Astrocyte (in vitro differentiated cells and primary cell): Measurements from ENCODE around the gene ASIC4. TPM values are rescaled to one million over a fixed set of nuclear protein-coding genes. Genes with fewer than 3 reads are reported as not detected.

Experiments
- DNase-seq: peaks from one replicate; pipeline ENCODE4 v3.0.0-alpha.2; 2010; ENCODE audit warnings: low read depth
- FAIRE-seq: peaks from 2 replicates; lab custom pipeline; 2011; peaks lifted over from hg19 to GRCh38; lab: Jason Lieb, UNC
- H2AFZ ChIP-seq: 2 replicates; pipeline ENCODE4 v1.6.0; 2012; ENCODE audit warnings: low read depth, low read length, inconsistent platforms
- H3K27ac ChIP-seq: 2 replicates; pipeline ENCODE4 v1.5.1; 2011; ENCODE audit warnings: low read depth, low read length, inconsistent platforms
- H3K27me3 ChIP-seq: 2 replicates; pipeline ENCODE4 v1.6.0; 2011; ENCODE audit warnings: low read length, inconsistent platforms; ENCODE audit not compliant: insufficient read depth
- H3K36me3 ChIP-seq: 2 replicates; pipeline ENCODE4 v1.5.1; 2011; ENCODE audit warnings: low read length, inconsistent platforms; ENCODE audit not compliant: insufficient read depth
- H3K4me1 ChIP-seq: 2 replicates; pipeline ENCODE4 v1.5.1; 2011; ENCODE audit warnings: low read length, inconsistent platforms; ENCODE audit not compliant: insufficient read depth
- H3K4me2 ChIP-seq: 2 replicates; pipeline ENCODE4 v1.6.0; 2012; ENCODE audit warnings: low read length, inconsistent platforms
- H3K4me3 ChIP-seq: 2 replicates; pipeline ENCODE4 v1.5.1; 2011; ENCODE audit warnings: low read depth, mild to moderate bottlenecking, low read length, inconsistent platforms; ENCODE audit not compliant: insufficient read depth
- H3K79me2 ChIP-seq: 2 replicates; pipeline ENCODE4 v1.6.0; 2012; ENCODE audit warnings: mild to moderate bottlenecking, low read length, inconsistent platforms; ENCODE audit not compliant: insufficient read depth
- H3K9ac ChIP-seq: 2 replicates; pipeline ENCODE4 v1.6.0; 2012; ENCODE audit warnings: mild to moderate bottlenecking, low read length, inconsistent platforms
- H3K9me3 ChIP-seq: 2 replicates; pipeline ENCODE4 v1.5.1; 2012; ENCODE audit warnings: low read depth, mild to moderate bottlenecking, low read length, inconsistent platforms; ENCODE audit not compliant: insufficient read depth
- H4K20me1 ChIP-seq: 2 replicates; pipeline ENCODE4 v1.6.0; 2012; ENCODE audit warnings: low read length, inconsistent platforms; ENCODE audit not compliant: insufficient read depth
- H3K27ac Mint-ChIP-seq: one replicate; pipeline ENCODE4 v1.8.0; 2021; ENCODE audit warnings: mild to moderate bottlenecking, mixed read lengths; ENCODE audit not compliant: unreplicated experiment
- H3K27me3 Mint-ChIP-seq: one replicate; pipeline ENCODE4 v1.8.0; 2021; ENCODE audit warnings: low read depth, mixed read lengths; ENCODE audit not compliant: unreplicated experiment
- H3K36me3 Mint-ChIP-seq: one replicate; pipeline ENCODE4 v1.8.0; 2021; ENCODE audit warnings: low read depth, mixed read lengths; ENCODE audit not compliant: unreplicated experiment
- H3K4me1 Mint-ChIP-seq: one replicate; pipeline ENCODE4 v1.8.0; 2021; ENCODE audit warnings: low read depth, mixed read lengths; ENCODE audit not compliant: unreplicated experiment
- H3K4me3 Mint-ChIP-seq: one replicate; pipeline ENCODE4 v1.8.0; 2021; ENCODE audit warnings: mild to moderate bottlenecking, moderate library complexity, mixed read lengths; ENCODE audit not compliant: unreplicated experiment
- H3K9me3 Mint-ChIP-seq: one replicate; pipeline ENCODE4 v1.8.0; 2021; ENCODE audit warnings: mild to moderate bottlenecking, mixed read lengths; ENCODE audit not compliant: unreplicated experiment
- CTCF ChIP-seq: IDR thresholded peaks from 2 replicates; pipeline ENCODE4 v1.5.1; 2011; ENCODE audit warnings: low read depth, mild to moderate bottlenecking, inconsistent platforms, low read length, moderate library complexity; ENCODE audit not compliant: insufficient read depth
- EZH2 ChIP-seq: IDR thresholded peaks from 2 replicates; pipeline ENCODE4 v1.6.1; 2012; ENCODE audit warnings: mild to moderate bottlenecking, low read length, inconsistent platforms; ENCODE audit not compliant: insufficient read depth
- total RNA-seq: library from RNA; stranded (reverse); gene quantifications from 2 replicates; pipeline ENCODE4 v1.2.1, GENCODE V29; 2021

ASIC4 gene
- total RNA-seq, 1 donor from 2014 or later: 0.39 TPM

GRCh38 chr2:219540784-219541504 is 26.7 kb downstream of the ASIC4 start:
- DNase-seq (no peak), FAIRE-seq (no peak)
- Mint-ChIP-seq H3K9me3 (no peaks in the 10 kb centered on the region), H3K27ac (peak overlapping the region; percentile 86), H3K4me3 (peak overlapping the region; percentile 74), H3K36me3 (peaks cover 10% of the 10 kb centered on the region), H3K27me3 (peaks cover 9% of the 10 kb centered on the region), H3K4me1 (peaks cover 12% of the 10 kb centered on the region)
- Histone ChIP-seq H3K4me1 (peaks cover 33% of the 10 kb centered on the region), H3K36me3 (peaks cover 13% of the 10 kb centered on the region), H3K9ac (no peak overlapping the region), H3K27ac (no peak overlapping the region), H3K27me3 (no peaks in the 10 kb centered on the region), H3K4me2 (peak overlapping the region; percentile 96), H3K9me3 (no peaks in the 10 kb centered on the region), H3K79me2 (peaks cover 35% of the 10 kb centered on the region), H4K20me1 (peaks cover 56% of the 10 kb centered on the region), H3K4me3 (no peak overlapping the region), H2AFZ (no peak overlapping the region)
- TF ChIP-seq CTCF (no peak), EZH2 (no peak)

DNA sequence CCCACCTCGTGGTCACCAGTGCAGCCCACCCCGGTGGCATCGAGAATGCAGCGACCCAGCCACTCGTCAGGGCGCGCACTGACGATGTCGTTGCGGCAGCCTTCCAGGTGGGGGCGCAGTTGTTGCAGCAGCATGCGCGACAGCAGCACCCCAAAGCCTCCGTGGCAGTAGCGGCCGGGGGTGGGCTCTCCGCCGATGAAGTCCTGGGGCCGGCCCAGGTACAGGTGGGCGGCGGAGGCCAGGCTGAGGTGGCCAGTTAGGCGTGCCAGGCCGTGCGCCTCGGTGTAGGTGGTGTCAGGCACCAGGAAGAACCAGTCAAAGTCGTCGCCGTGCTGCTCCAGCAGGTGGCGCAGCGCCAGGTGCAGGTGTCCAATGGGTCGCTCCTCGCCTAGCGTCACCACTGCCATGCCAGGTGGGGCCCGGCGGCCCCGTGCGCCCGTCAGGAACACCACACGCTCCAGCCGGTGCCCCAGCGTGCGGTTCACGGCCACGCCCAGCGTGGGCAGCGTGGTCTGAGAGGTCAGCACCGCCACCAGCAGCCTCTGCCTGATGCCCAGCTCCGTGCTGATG is 27.4 kb downstream of the ASIC4 start:
- H3K9me3 ChIP-seq: no peaks in the 10 kb centered on the region
- H3K9ac ChIP-seq: peak overlapping the region; percentile 84
- H3K4me2 ChIP-seq: peak overlapping the region; percentile 96
- no peaks in the 10 kb centered on the region for H3K27me3 ChIP-seq
- H3K27ac ChIP-seq: no peak overlapping the region
- FAIRE-seq (no peak), DNase-seq (peak; percentile 46)
- Mint-ChIP-seq H3K4me1 (peaks cover 12% of the 10 kb centered on the region), H3K36me3 (peaks cover 16% of the 10 kb centered on the region), H3K27ac (no peak overlapping the region), H3K4me3 (peak overlapping the region; percentile 74), H3K27me3 (peaks cover 12% of the 10 kb centered on the region), H3K9me3 (no peaks in the 10 kb centered on the region)
- peaks cover 13% of the 10 kb centered on the region for H3K36me3 ChIP-seq
- H4K20me1 ChIP-seq: peaks cover 56% of the 10 kb centered on the region
- H3K4me1 ChIP-seq: peaks cover 33% of the 10 kb centered on the region
- H2AFZ ChIP-seq: no peak overlapping the region
- H3K79me2 ChIP-seq: peaks cover 35% of the 10 kb centered on the region
- no peak for TF ChIP-seq EZH2
- peak; percentile 64 for TF ChIP-seq CTCF
- H3K4me3 ChIP-seq: peak overlapping the region; percentile 72
